ENCODE results near the gene C19orf38.

DNA sequence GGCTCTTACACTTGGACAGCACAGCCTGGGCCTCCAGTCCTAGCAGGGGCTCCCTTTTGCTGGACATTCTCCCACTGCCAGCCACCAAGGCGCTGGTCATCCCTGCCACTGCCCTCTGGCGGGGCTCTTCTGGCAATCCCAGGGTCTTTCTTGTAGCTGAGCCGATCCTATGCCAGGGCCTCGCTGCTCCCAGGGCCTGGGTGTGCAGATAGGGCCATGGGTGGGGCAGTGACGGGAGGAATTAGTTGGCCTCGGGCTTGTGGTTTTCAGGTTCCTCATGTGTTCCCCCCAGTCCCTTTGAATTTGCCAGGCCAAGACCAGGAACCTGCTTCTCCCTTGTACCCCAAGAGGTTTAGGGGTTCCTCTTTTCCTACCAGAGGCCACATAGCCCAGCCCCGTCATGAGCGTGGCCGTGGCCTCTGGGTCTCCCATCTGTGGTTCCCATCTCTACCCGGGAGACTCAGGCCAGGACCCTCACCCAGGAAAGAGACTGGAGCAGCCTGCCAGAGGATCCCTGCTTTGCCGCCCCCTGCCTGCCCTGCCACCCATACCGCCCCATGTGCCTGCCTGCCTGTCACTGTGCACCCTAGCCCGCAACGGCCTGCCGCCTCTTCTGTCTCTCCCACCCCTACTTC, 38.4 kb upstream of the C19orf38 start:
- TF ChIP-seq, protein P1, sequence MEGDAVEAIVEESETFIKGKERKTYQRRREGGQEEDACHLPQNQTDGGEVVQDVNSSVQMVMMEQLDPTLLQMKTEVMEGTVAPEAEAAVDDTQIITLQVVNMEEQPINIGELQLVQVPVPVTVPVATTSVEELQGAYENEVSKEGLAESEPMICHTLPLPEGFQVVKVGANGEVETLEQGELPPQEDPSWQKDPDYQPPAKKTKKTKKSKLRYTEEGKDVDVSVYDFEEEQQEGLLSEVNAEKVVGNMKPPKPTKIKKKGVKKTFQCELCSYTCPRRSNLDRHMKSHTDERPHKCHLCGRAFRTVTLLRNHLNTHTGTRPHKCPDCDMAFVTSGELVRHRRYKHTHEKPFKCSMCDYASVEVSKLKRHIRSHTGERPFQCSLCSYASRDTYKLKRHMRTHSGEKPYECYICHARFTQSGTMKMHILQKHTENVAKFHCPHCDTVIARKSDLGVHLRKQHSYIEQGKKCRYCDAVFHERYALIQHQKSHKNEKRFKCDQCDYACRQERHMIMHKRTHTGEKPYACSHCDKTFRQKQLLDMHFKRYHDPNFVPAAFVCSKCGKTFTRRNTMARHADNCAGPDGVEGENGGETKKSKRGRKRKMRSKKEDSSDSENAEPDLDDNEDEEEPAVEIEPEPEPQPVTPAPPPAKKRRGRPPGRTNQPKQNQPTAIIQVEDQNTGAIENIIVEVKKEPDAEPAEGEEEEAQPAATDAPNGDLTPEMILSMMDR (IDR thresholded peaks at IDR 0.05), result no peak
- TF ChIP-seq HDAC2 (IDR thresholded peaks at IDR 0.05) (no peak), CEBPB (IDR thresholded peaks at IDR 0.05) (no peak), HOXA7 (CRISPR knock-in tag; IDR thresholded peaks at IDR 0.05) (no peak), RFX5 (IDR thresholded peaks at IDR 0.05) (no peak), ZSCAN20 (CRISPR knock-in tag; IDR thresholded peaks at IDR 0.05) (no peak), MYC (IDR thresholded peaks at IDR 0.05; ENCODE audit: borderline replicate concordance, low read length) (no peak), EP300 (IDR thresholded peaks at IDR 0.05) (no peak)
- TF ChIP-seq, protein P2, sequence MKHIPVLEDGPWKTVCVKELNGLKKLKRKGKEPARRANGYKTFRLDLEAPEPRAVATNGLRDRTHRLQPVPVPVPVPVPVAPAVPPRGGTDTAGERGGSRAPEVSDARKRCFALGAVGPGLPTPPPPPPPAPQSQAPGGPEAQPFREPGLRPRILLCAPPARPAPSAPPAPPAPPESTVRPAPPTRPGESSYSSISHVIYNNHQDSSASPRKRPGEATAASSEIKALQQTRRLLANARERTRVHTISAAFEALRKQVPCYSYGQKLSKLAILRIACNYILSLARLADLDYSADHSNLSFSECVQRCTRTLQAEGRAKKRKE (CRISPR knock-in tag; IDR thresholded peaks at IDR 0.05; ENCODE audit: low read depth), result no peak
